Measurements from ENCODE around the gene PPP1R26. TPM values are rescaled to one million over a fixed set of nuclear protein-coding genes. Genes with fewer than 3 reads are reported as not detected.

Gene PPP1R26
- total and polyA plus RNA-seq, 9 of the 15 experiments (the other 6 are each of a cell fraction or from before 2014, with no cell fraction given): 0.77 to 26.8 (median 9.3) TPM

DNA sequence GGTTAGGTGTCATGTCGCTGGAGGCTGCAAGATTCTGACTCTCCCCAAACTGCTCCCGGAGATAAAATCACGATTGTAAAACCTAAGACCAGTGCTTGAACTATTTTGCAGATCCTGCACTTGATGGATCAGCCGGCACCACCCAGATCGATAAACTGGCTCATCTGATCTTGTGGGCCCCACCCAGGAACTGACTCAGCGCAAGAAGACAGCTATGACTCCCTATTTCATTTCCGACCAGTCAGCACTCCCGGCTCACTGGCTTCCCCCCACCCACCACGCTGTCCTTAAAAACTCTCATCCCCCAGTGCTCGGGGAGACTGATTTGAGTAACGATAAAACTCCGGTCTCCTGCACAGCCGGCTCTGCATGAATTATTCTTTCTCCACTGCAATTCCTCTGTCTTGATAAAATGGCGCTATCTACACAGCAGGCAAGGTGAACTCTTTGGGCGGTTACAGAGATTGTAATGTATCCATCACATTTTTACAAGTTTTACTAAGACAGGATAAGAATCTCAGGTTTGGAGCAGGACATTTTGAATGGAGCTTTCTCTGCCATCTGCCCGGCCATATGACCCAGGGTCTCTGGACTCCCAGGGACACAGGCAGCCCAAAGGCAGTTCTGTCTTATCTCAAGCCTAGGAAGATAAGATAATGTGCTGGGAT, 10.6 kb upstream of the PPP1R26 start (continued):
- TF ChIP-seq IFI16 (CRISPR knock-in tag; IDR thresholded peaks at IDR 0.05): no peak
- no peak for TF ChIP-seq TCF7L2 (IDR thresholded peaks at IDR 0.05; ENCODE audit: low read depth, low read length)
- TF ChIP-seq, protein P1, sequence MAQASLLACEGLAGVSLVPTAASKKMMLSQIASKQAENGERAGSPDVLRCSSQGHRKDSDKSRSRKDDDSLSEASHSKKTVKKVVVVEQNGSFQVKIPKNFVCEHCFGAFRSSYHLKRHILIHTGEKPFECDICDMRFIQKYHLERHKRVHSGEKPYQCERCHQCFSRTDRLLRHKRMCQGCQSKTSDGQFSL (CRISPR knock-in tag; IDR thresholded peaks at IDR 0.05): no peak
- TF ChIP-seq, protein P1 (tag; IDR thresholded peaks at IDR 0.05): peak in 1 of 2 experiments; percentile 58; a peak in 1 of 4 replicates
- TF ChIP-seq, protein P2, sequence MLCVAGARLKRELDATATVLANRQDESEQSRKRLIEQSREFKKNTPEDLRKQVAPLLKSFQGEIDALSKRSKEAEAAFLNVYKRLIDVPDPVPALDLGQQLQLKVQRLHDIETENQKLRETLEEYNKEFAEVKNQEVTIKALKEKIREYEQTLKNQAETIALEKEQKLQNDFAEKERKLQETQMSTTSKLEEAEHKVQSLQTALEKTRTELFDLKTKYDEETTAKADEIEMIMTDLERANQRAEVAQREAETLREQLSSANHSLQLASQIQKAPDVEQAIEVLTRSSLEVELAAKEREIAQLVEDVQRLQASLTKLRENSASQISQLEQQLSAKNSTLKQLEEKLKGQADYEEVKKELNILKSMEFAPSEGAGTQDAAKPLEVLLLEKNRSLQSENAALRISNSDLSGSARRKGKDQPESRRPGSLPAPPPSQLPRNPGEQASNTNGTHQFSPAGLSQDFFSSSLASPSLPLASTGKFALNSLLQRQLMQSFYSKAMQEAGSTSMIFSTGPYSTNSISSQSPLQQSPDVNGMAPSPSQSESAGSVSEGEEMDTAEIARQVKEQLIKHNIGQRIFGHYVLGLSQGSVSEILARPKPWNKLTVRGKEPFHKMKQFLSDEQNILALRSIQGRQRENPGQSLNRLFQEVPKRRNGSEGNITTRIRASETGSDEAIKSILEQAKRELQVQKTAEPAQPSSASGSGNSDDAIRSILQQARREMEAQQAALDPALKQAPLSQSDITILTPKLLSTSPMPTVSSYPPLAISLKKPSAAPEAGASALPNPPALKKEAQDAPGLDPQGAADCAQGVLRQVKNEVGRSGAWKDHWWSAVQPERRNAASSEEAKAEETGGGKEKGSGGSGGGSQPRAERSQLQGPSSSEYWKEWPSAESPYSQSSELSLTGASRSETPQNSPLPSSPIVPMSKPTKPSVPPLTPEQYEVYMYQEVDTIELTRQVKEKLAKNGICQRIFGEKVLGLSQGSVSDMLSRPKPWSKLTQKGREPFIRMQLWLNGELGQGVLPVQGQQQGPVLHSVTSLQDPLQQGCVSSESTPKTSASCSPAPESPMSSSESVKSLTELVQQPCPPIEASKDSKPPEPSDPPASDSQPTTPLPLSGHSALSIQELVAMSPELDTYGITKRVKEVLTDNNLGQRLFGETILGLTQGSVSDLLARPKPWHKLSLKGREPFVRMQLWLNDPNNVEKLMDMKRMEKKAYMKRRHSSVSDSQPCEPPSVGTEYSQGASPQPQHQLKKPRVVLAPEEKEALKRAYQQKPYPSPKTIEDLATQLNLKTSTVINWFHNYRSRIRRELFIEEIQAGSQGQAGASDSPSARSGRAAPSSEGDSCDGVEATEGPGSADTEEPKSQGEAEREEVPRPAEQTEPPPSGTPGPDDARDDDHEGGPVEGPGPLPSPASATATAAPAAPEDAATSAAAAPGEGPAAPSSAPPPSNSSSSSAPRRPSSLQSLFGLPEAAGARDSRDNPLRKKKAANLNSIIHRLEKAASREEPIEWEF (CRISPR knock-in tag; IDR thresholded peaks at IDR 0.05): peak; percentile 88
- TF ChIP-seq NEUROD1 (IDR thresholded peaks at IDR 0.05; ENCODE audit: borderline replicate concordance, low read depth, low read length, partially characterized antibody): peak; percentile 36
- TF ChIP-seq, protein P3, sequence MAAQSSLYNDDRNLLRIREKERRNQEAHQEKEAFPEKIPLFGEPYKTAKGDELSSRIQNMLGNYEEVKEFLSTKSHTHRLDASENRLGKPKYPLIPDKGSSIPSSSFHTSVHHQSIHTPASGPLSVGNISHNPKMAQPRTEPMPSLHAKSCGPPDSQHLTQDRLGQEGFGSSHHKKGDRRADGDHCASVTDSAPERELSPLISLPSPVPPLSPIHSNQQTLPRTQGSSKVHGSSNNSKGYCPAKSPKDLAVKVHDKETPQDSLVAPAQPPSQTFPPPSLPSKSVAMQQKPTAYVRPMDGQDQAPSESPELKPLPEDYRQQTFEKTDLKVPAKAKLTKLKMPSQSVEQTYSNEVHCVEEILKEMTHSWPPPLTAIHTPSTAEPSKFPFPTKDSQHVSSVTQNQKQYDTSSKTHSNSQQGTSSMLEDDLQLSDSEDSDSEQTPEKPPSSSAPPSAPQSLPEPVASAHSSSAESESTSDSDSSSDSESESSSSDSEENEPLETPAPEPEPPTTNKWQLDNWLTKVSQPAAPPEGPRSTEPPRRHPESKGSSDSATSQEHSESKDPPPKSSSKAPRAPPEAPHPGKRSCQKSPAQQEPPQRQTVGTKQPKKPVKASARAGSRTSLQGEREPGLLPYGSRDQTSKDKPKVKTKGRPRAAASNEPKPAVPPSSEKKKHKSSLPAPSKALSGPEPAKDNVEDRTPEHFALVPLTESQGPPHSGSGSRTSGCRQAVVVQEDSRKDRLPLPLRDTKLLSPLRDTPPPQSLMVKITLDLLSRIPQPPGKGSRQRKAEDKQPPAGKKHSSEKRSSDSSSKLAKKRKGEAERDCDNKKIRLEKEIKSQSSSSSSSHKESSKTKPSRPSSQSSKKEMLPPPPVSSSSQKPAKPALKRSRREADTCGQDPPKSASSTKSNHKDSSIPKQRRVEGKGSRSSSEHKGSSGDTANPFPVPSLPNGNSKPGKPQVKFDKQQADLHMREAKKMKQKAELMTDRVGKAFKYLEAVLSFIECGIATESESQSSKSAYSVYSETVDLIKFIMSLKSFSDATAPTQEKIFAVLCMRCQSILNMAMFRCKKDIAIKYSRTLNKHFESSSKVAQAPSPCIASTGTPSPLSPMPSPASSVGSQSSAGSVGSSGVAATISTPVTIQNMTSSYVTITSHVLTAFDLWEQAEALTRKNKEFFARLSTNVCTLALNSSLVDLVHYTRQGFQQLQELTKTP (IDR thresholded peaks at IDR 0.05; ENCODE audit: low read depth in 1 of 2, partially characterized antibody in 2 of 2): peak in 1 of 2 experiments; percentile 77
- TF ChIP-seq JUND (IDR thresholded peaks at IDR 0.05; ENCODE audit: borderline replicate concordance, low read depth, low read length): peak; percentile 93
- peak; percentile 88; the same call in 2 of the 3 replicates for TF ChIP-seq JUND (tag; IDR thresholded peaks at IDR 0.05; ENCODE audit: borderline replicate concordance, low read depth, low read length)
- peak; percentile 39; the same call in 1 of the 2 replicates for TF ChIP-seq TOE1 (IDR thresholded peaks at IDR 0.05; ENCODE audit: borderline replicate concordance)
- TF ChIP-seq TOE1 (CRISPR knock-in tag; IDR thresholded peaks at IDR 0.05; ENCODE audit: borderline replicate concordance, low read depth): no peak
- peak in 1 of 2 experiments; percentile 46 for TF ChIP-seq NCOA2 (IDR thresholded peaks at IDR 0.05; ENCODE audit: partially characterized antibody in 2 of 2)
- TF ChIP-seq, protein P4, sequence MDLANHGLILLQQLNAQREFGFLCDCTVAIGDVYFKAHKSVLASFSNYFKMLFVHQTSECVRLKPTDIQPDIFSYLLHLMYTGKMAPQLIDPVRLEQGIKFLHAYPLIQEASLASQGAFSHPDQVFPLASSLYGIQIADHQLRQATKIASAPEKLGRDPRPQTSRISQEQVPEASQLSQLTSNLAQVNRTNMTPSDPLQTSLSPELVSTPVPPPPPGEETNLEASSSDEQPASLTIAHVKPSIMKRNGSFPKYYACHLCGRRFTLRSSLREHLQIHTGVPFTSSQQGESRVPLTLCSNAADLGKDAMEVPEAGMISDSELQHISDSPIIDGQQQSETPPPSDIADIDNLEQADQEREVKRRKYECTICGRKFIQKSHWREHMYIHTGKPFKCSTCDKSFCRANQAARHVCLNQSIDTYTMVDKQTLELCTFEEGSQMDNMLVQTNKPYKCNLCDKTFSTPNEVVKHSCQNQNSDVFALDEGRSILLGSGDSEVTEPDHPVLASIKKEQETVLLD (IDR thresholded peaks at IDR 0.05): peak; percentile 81; the same call in 1 of the 2 replicates

Data from K562 (cell line).